ENCODE data around the gene C17orf100.

C17orf100 gene

GRCh38 chr17:6695051-6695450 is 43.5 kb downstream of the C17orf100 start:
- no peak for DNase-seq

- DNase-seq = no peak
Observed at GRCh38 chr17:6695565-6695964, 44.0 kb downstream of the C17orf100 start.

DNA sequence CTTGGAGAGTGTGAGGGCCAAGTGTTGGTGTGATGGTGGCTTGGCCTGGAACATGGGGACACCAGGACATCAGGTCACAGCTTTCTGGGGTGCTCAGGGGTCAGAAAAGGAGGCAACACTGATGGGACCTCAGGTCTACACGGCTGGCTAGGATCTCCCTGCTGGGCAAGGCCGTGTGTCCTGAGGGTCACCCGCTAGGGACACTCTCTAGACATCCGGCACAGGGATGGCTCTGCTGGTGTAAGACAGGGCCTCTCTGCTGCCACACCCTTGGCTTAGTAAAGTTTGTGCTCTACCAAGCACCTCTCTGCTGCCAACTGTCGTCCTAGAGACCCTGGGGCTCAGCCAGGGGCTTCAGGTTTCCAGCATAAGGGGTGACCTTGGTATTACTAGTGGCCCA is 45.3 kb downstream of the C17orf100 start:
- no peak for DNase-seq

- no peak for DNase-seq
Observed at GRCh38 chr17:6698004-6698403, 46.4 kb downstream of the C17orf100 start.

- DNase-seq = no peak
Observed at GRCh38 chr17:6699997-6700947, 48.7 kb downstream of the C17orf100 start.

- DNase-seq = no peak
Observed at GRCh38 chr17:6700948-6701307, 49.4 kb downstream of the C17orf100 start.

DNA sequence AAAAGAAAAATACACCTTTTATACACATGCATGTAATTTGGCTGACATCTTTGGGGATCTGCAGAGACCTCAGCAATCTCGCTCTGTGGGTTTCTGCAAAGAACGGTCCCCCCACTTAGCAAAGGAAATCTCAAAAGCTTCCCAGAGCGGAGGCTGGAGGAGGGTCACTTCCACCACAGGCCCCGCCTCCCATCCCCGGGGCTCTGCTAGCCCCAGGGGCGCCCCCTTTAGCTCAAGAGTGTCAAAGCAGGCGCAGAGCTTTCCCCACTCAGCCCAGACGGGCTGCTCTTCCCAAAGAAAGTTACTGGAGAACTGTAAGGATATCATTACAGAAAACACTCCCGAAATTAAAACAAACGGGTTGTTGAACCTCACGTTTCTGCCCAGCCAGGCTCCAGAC is 50.2 kb downstream of the C17orf100 start:
- DNase-seq = no peak

- no peak for DNase-seq
Observed at GRCh38 chr17:6702567-6703215, 51.1 kb downstream of the C17orf100 start.

All from activated CD4-positive, alpha-beta T cell treated with anti-CD3 and anti-CD28 coated beads for 1 hour (primary cell).